WTC11 (cell line): ENCODE measurements around the gene FAM32A. TPM values are rescaled to one million over a fixed set of nuclear protein-coding genes. Genes with fewer than 3 reads are reported as not detected.

Experiments used
- ATAC-seq: fragments of 200-7000 bp; cut with Tn5 transposase; 2 replicates; pipeline ENCODE4 v1.10.0; 2021; ENCODE audit warnings: mild to moderate bottlenecking, moderate library complexity
- CTCF ChIA-PET: fragments of 300-600 bp; sonication (Branson Sonifier 250); formaldehyde crosslinking; loops from one replicate; lab custom pipeline; 2021; ENCODE audit warnings: antibody characterized with exemption; lab: Charles Lee
- POLR2A ChIA-PET: fragments of 350-600 bp; sonication (Branson Sonifier 250); formaldehyde crosslinking; loops from one replicate; lab custom pipeline; 2021; ENCODE audit warnings: antibody characterized with exemption; lab: Charles Lee
- DNase-seq: peaks from one replicate; pipeline ENCODE4 v3.0.0; 2021; ENCODE audit warnings: low spot score
- H3K27ac Mint-ChIP-seq: 2 replicates; pipeline ENCODE4 v1.8.0; 2021; ENCODE audit warnings: mixed read lengths
- H3K27me3 Mint-ChIP-seq: 2 replicates; pipeline ENCODE4 v1.8.0; 2021; ENCODE audit warnings: low read depth, mild to moderate bottlenecking, moderate library complexity, mixed read lengths
- H3K36me3 Mint-ChIP-seq: 2 replicates; pipeline ENCODE4 v1.8.0; 2021; ENCODE audit warnings: mixed read lengths
- H3K4me1 Mint-ChIP-seq: 2 replicates; pipeline ENCODE4 v1.8.0; 2022; ENCODE audit warnings: mixed read lengths
- H3K4me3 Mint-ChIP-seq: 2 replicates; pipeline ENCODE4 v1.8.0; 2021; ENCODE audit warnings: mild to moderate bottlenecking, moderate library complexity, mixed read lengths
- H3K9me3 Mint-ChIP-seq: 2 replicates; pipeline ENCODE4 v1.8.0; 2021; ENCODE audit warnings: mixed read lengths
- AR ChIP-seq: fragments of 250-450 bp; sonication (Bioruptor Pico); IDR thresholded peaks from 2 replicates; pipeline ENCODE4 v1.9.0; 2021; ENCODE audit warnings: mild to moderate bottlenecking
- ATF6 ChIP-seq: sonication (generic); formaldehyde crosslinking; IDR thresholded peaks from 2 replicates; pipeline ENCODE4 v1.8.1; 2023; ENCODE audit warnings: mild to moderate bottlenecking, missing genetic modification reagents
- E2F5 ChIP-seq: sonication (generic); formaldehyde crosslinking; IDR thresholded peaks from 2 replicates; pipeline ENCODE4 v1.8.1; 2022; ENCODE audit warnings: mild to moderate bottlenecking, moderate library complexity, missing genetic modification reagents
- HMGA2 ChIP-seq: fragments of 250-450 bp; sonication (Bioruptor Pico); IDR thresholded peaks from 2 replicates; pipeline ENCODE4 v1.4.0; 2021; ENCODE audit warnings: mild to moderate bottlenecking, moderate library complexity
- HMGXB4 ChIP-seq: sonication (generic); formaldehyde crosslinking; IDR thresholded peaks from 2 replicates; pipeline ENCODE4 v1.8.1; 2023; ENCODE audit warnings: mild to moderate bottlenecking, moderate library complexity, missing genetic modification reagents
- MAX ChIP-seq: sonication (generic); formaldehyde crosslinking; IDR thresholded peaks from 2 replicates; pipeline ENCODE4 v1.8.0; 2022; ENCODE audit warnings: mild to moderate bottlenecking, missing genetic modification reagents
- NFYB ChIP-seq: sonication (generic); formaldehyde crosslinking; conservative IDR thresholded peaks from 2 replicates; pipeline ENCODE4 v1.8.0; 2022; ENCODE audit warnings: low read depth, missing genetic modification reagents
- NR1H2 ChIP-seq: sonication (generic); formaldehyde crosslinking; IDR thresholded peaks from 2 replicates; pipeline ENCODE4 v1.9.0; 2021; ENCODE audit warnings: mild to moderate bottlenecking, moderate library complexity, missing genetic modification reagents
- SMAD4 ChIP-seq: sonication (generic); formaldehyde crosslinking; IDR thresholded peaks from 2 replicates; pipeline ENCODE4 v1.8.0; 2022; ENCODE audit warnings: mild to moderate bottlenecking, missing genetic modification reagents
- TCF7 ChIP-seq: sonication (generic); formaldehyde crosslinking; IDR thresholded peaks from 2 replicates; pipeline ENCODE4 v1.8.0; 2022; ENCODE audit warnings: mild to moderate bottlenecking, low read depth, missing genetic modification reagents, moderate library complexity
- TEAD1 ChIP-seq: sonication (generic); formaldehyde crosslinking; IDR thresholded peaks from 2 replicates; pipeline ENCODE4 v1.8.0; 2022; ENCODE audit warnings: mild to moderate bottlenecking, missing genetic modification reagents
- TP53 ChIP-seq: sonication (generic); formaldehyde crosslinking; IDR thresholded peaks from 2 replicates; pipeline ENCODE4 v1.8.1; 2023; ENCODE audit warnings: mild to moderate bottlenecking, missing genetic modification reagents
- ZNF121 ChIP-seq: sonication (generic); formaldehyde crosslinking; IDR thresholded peaks from 2 replicates; pipeline ENCODE4 v1.8.0; 2023; ENCODE audit warnings: missing genetic modification reagents
- ZNF138 ChIP-seq: sonication (generic); formaldehyde crosslinking; conservative IDR thresholded peaks from 2 replicates; pipeline ENCODE4 v1.8.1; 2022; ENCODE audit warnings: mild to moderate bottlenecking, moderate library complexity, missing genetic modification reagents
- ZNF281 ChIP-seq: sonication (generic); formaldehyde crosslinking; IDR thresholded peaks from 2 replicates; pipeline ENCODE4 v1.8.0; 2023; ENCODE audit warnings: mild to moderate bottlenecking, missing genetic modification reagents
- ZNF425 ChIP-seq: fragments of 250-450 bp; sonication (Bioruptor Pico); conservative IDR thresholded peaks from 2 replicates; pipeline ENCODE4 v1.9.0; 2021; ENCODE audit warnings: mild to moderate bottlenecking
- ZNF671 ChIP-seq: fragments of 250-450 bp; sonication (Bioruptor Pico); IDR thresholded peaks from 2 replicates; pipeline ENCODE4 v1.8.0; 2021; ENCODE audit warnings: mild to moderate bottlenecking
- total RNA-seq: library from RNA; stranded (reverse); gene quantifications from 3 replicates; pipeline ENCODE4 v1.2.3, GENCODE V29; 2021
- TF ChIP-seq, protein P1 (sequence below): fragments of 250-450 bp; sonication (Bioruptor Pico); IDR thresholded peaks from 2 replicates; pipeline ENCODE4 v1.9.0; 2021; ENCODE audit warnings: mild to moderate bottlenecking
- TF ChIP-seq, protein P2 (sequence below): fragments of 250-450 bp; sonication (Bioruptor Pico); IDR thresholded peaks from 2 replicates; pipeline ENCODE4 v1.8.0; 2021; ENCODE audit warnings: mild to moderate bottlenecking

The FAM32A gene
- total RNA-seq, 1 experiment from 2014 or later = 62.2 TPM

DNA sequence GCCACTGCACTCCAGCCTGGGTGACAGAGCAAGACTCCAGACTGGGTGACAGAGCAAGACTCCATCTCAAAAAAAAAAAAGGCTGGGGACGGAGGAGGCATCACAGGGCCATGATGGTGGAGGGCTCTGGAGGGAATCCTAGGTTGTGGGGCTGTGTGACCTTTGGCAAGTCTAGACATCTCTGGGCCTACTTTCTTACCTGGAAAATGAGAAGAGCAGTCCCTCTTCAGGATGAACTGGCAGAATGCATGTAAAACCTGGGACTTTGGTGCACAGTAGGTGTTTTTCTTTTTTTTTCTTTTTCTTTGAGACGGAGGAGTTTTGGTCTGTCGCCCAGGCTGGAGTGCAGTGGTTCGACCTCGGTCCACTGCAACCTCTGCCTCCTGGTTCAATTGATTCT, 25.6 kb upstream of the FAM32A start:
- no peak for DNase-seq
- no peak overlapping the region for H3K27ac Mint-ChIP-seq
- H3K36me3 Mint-ChIP-seq = no peaks in the 10 kb centered on the region
- no peak for ATAC-seq
- POLR2A ChIA-PET = interaction anchor here (0.6 to 2.2 kb wide), 2 partner anchors 59 to 84 kb away, joined by 3 to 5 read pairs; no protein-coding TSS in a partner anchor
- CTCF ChIA-PET = interaction anchor here (0.6 kb wide), 1 partner anchor 135 kb away, joined by 3 read pairs; no protein-coding TSS in a partner anchor
- H3K27me3 Mint-ChIP-seq = no peaks in the 10 kb centered on the region; the same call in 1 of the 2 replicates
- H3K9me3 Mint-ChIP-seq = no peaks in the 10 kb centered on the region
- TF ChIP-seq ZNF281 (CRISPR knock-in tag) (no peak), TCF7 (CRISPR knock-in tag) (no peak), SMAD4 (CRISPR knock-in tag) (no peak), NR1H2 (no peak), HMGXB4 (no peak)
- no peak overlapping the region for H3K4me3 Mint-ChIP-seq
- no peaks in the 10 kb centered on the region for H3K4me1 Mint-ChIP-seq

GRCh38 chr19:16160445-16160942, 24.7 kb upstream of the FAM32A start:
- H3K27ac Mint-ChIP-seq = no peak overlapping the region
- ATAC-seq (no peak), DNase-seq (no peak)
- ChIA-PET POLR2A (interaction anchor here (2.2 kb wide), 1 partner anchor 85 kb away, joined by 5 read pairs; no protein-coding TSS in a partner anchor), CTCF (no interaction called here)
- H3K27me3 Mint-ChIP-seq = no peaks in the 10 kb centered on the region
- no peaks in the 10 kb centered on the region for H3K4me1 Mint-ChIP-seq
- no peak overlapping the region for H3K4me3 Mint-ChIP-seq
- no peaks in the 10 kb centered on the region for H3K36me3 Mint-ChIP-seq
- no peaks in the 10 kb centered on the region for H3K9me3 Mint-ChIP-seq
- TF ChIP-seq TCF7 (CRISPR knock-in tag) = no peak
- no peak for TF ChIP-seq ZNF138 (CRISPR knock-in tag)
- no peak for TF ChIP-seq ATF6
- no peak for TF ChIP-seq TP53 (CRISPR knock-in tag)
- no peak for TF ChIP-seq E2F5 (CRISPR knock-in tag)
- no peak for TF ChIP-seq ZNF425 (CRISPR knock-in tag)
- TF ChIP-seq ZNF671 (CRISPR knock-in tag) = no peak
- TF ChIP-seq, protein P1, sequence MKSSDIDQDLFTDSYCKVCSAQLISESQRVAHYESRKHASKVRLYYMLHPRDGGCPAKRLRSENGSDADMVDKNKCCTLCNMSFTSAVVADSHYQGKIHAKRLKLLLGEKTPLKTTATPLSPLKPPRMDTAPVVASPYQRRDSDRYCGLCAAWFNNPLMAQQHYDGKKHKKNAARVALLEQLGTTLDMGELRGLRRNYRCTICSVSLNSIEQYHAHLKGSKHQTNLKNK (CRISPR knock-in tag) = no peak
- TF ChIP-seq NFYB (CRISPR knock-in tag) = no peak
- TF ChIP-seq MAX = no peak
- no peak for TF ChIP-seq AR (CRISPR knock-in tag)
- no peak for TF ChIP-seq HMGA2 (CRISPR knock-in tag)
- no peak for TF ChIP-seq ZNF121 (CRISPR knock-in tag)
- no peak for TF ChIP-seq TEAD1 (CRISPR knock-in tag)
- TF ChIP-seq, protein P2, sequence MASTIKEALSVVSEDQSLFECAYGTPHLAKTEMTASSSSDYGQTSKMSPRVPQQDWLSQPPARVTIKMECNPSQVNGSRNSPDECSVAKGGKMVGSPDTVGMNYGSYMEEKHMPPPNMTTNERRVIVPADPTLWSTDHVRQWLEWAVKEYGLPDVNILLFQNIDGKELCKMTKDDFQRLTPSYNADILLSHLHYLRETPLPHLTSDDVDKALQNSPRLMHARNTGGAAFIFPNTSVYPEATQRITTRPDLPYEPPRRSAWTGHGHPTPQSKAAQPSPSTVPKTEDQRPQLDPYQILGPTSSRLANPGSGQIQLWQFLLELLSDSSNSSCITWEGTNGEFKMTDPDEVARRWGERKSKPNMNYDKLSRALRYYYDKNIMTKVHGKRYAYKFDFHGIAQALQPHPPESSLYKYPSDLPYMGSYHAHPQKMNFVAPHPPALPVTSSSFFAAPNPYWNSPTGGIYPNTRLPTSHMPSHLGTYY = no peak
